ENCODE results near the gene KRTAP10-4.

GRCh38 chr21:44566403-44566802, 7.1 kb upstream of the KRTAP10-4 start:
- no peak for TF ChIP-seq POLR2A (IDR thresholded peaks at IDR 0.05; ENCODE audit: low read depth, low read length)
- TF ChIP-seq PAX5 (IDR thresholded peaks at IDR 0.05; ENCODE audit: insufficient read depth, low read length, severe bottlenecking) = no peak

All from GM12891 (cell line).